HG03469 (cell line): ENCODE results near the gene STKLD1.
"Not testable (repeated sequence)": the region's sequence is repeated elsewhere in the genome, so short reads cannot be mapped to it uniquely, and the experiment has no call there.

Source experiments
- ATAC-seq: cut with Tn5 transposase; IDR thresholded peaks from one replicate; pipeline ENCODE4 v1.9.1; 2021; ENCODE audit warnings: mild to moderate bottlenecking, moderate library complexity, moderate number of reproducible peaks; ENCODE audit not compliant: unreplicated experiment

STKLD1 gene

GRCh38 chr9:133382507-133383141, 6.5 kb downstream of the STKLD1 start:
- no peak for ATAC-seq

- ATAC-seq: no peak
Measured at GRCh38 chr9:133383438-133383837, 7.3 kb downstream of the STKLD1 start.

GRCh38 chr9:133384736-133385321, 8.7 kb downstream of the STKLD1 start:
- ATAC-seq: no peak

- ATAC-seq: no peak
Measured at GRCh38 chr9:133385452-133385851, 9.3 kb downstream of the STKLD1 start.

- ATAC-seq: no peak
Measured at GRCh38 chr9:133386338-133386737, 10.2 kb downstream of the STKLD1 start.

GRCh38 chr9:133387680-133388079, 11.5 kb downstream of the STKLD1 start:
- no peak for ATAC-seq

- no peak for ATAC-seq
Measured at GRCh38 chr9:133389025-133389557, 12.9 kb downstream of the STKLD1 start.

- no peak for ATAC-seq
Measured at GRCh38 chr9:133389562-133389961, 13.4 kb downstream of the STKLD1 start.

- no peak for ATAC-seq
Measured at GRCh38 chr9:133390713-133391112, 14.5 kb downstream of the STKLD1 start.

- not testable (repeated sequence) for ATAC-seq
Measured at GRCh38 chr9:133391449-133391848, 15.3 kb downstream of the STKLD1 start.

- ATAC-seq: not testable (repeated sequence)
Measured at GRCh38 chr9:133392308-133392707, 16.1 kb downstream of the STKLD1 start.

GRCh38 chr9:133393399-133393798, 17.2 kb downstream of the STKLD1 start:
- ATAC-seq: no peak

GRCh38 chr9:133394687-133395271, 18.6 kb downstream of the STKLD1 start:
- ATAC-seq: no peak

GRCh38 chr9:133396952-133397351, 20.8 kb downstream of the STKLD1 start:
- ATAC-seq: no peak

- no peak for ATAC-seq
Measured at GRCh38 chr9:133397370-133397769, 21.2 kb downstream of the STKLD1 start.

GRCh38 chr9:133397895-133398294, 21.7 kb downstream of the STKLD1 start:
- ATAC-seq: no peak

- ATAC-seq: no peak
Measured at GRCh38 chr9:133400292-133400691, 24.1 kb downstream of the STKLD1 start.

- ATAC-seq: no peak
Measured at GRCh38 chr9:133401588-133401987, 25.4 kb downstream of the STKLD1 start.

GRCh38 chr9:133402689-133403088, 26.5 kb downstream of the STKLD1 start:
- no peak for ATAC-seq

GRCh38 chr9:133403766-133404453, 27.7 kb downstream of the STKLD1 start:
- no peak for ATAC-seq

GRCh38 chr9:133404454-133405002, 28.4 kb downstream of the STKLD1 start:
- no peak for ATAC-seq
